Measurements from ENCODE around the gene CD79B. TPM values are rescaled to one million over a fixed set of nuclear protein-coding genes. Genes with fewer than 3 reads are reported as not detected.
"Not testable (repeated sequence)": the region's sequence is repeated elsewhere in the genome, so short reads cannot be mapped to it uniquely, and the experiment has no call there.

Gene CD79B
- total and polyA plus RNA-seq, 2 donors: 1.3 to 7.2 TPM

DNA sequence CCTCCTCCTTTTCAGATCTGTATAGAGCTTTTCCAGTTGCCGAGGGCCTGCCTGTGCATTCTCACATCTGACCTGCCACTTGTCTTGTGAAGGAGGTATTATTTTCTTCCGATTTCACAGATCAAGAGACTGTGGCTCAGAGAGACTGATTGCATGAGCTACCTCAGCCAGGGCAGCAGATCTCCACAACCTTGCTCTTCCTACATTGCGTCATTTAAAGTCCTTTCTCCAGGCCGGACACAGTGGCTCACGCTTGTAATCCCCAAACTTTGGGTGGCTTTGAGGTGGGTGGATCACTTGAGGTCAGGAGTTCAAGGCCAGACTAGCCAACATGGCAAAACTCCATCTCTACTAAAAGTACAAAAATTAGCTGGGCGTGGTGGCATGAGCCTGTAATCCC lies 12.1 kb downstream of the CD79B start:
- H3K4me3 ChIP-seq (ENCODE audit: low read depth, low read length): not testable (repeated sequence)

DNA sequence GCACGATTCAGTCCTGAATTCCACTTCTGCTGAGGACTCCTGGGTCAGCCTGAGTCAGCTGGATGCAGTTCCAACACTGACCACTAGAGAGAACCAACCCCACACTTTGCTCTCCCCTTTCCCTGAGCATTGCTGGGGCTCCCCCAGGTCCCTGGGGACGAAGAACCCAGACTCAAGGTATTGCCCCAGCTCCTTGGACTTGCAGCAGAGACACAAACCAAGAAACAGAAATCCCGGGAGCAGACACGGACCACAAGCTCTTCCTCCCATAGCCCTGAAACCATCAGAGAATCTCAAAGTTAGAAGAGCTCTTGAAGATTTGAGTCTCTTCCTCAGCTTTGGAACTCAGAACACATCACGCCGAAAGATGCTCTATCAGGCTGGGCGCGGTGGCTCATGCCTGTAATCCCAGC lies 12.8 kb downstream of the CD79B start:
- no peak overlapping the region for H3K27ac ChIP-seq (ENCODE audit: low read depth)
- WGBS: 46% methylated on average over 8 of the region's 8 CpGs
- no peaks in the 10 kb centered on the region for H3K4me1 ChIP-seq (ENCODE audit: insufficient read depth)
- no peak for DNase-seq (ENCODE audit: extremely low spot score)
- H3K36me3 ChIP-seq (ENCODE audit: insufficient read depth): no peaks in the 10 kb centered on the region
- no peak overlapping the region for H3K4me3 ChIP-seq (ENCODE audit: low read depth, low read length)

More for the DNA sequence above, 12.1 kb downstream of the CD79B start:
- H3K36me3 ChIP-seq (ENCODE audit: insufficient read depth); H3K27ac ChIP-seq (ENCODE audit: low read depth); H3K4me1 ChIP-seq (ENCODE audit: insufficient read depth); DNase-seq (ENCODE audit: extremely low spot score): not testable (repeated sequence)
- whole genome bisulfite sequencing: 83% methylated on average over 6 of the region's 6 CpGs

DNA sequence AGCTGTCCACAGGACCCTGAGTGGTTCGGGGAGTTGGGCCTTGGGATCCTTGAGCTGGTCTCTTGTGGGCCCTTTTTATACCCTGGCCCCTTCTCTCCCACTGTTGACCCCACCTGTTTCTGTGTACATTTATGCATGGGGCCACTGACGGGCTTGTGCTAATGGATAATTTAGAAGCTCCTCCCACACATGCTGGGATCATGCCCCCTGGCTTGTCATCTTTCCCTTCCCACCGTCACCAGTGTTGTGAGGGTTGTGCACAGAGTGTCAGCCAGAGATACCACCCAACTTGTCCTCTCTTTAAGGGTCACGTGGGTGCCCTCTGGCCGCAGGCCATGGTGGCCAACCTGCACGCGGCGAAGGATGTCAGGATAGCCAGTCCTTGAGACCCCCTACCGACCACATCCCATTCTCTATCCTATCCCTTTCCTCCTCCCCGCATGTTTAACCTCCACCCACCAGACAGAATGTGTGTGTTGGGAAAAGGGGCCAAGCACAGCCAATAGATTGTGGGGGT lies 13.3 kb downstream of the CD79B start, which contains the start of gene GH1:
Gene GH1, minus strand, starts transcription at position 51 of the 517 bp plus-strand sequence. CDS start 63 bp downstream, outside the sequence.
- DNase-seq (ENCODE audit: extremely low spot score); H3K4me1 ChIP-seq (ENCODE audit: insufficient read depth); H3K27ac ChIP-seq (ENCODE audit: low read depth); H3K4me3 ChIP-seq (ENCODE audit: low read depth, low read length); H3K36me3 ChIP-seq (ENCODE audit: insufficient read depth): not testable (repeated sequence)
- 47% methylated on average over 10 of the region's 10 CpGs for WGBS

DNA sequence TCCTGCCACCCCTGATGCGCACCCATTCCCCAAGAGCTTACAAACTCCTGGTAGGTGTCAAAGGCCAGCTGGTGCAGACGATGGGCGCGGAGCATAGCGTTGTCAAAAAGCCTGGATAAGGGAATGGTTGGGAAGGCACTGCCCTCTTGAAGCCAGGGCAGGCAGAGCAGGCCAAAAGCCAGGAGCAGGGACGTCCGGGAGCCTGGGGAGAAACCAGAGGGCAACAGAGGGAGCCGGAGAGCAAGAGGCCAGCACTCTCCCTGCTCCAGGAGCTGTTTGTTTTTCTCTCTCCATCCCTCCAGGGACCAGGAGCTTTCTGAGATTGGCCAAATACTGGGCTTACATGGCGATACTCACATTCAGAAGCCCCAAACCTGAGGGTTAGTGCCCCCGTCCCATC lies 13.8 kb downstream of the CD79B start:
- Histone ChIP-seq H3K36me3 (ENCODE audit: insufficient read depth) (no peaks in the 10 kb centered on the region), H3K4me1 (ENCODE audit: insufficient read depth) (no peaks in the 10 kb centered on the region), H3K27ac (ENCODE audit: low read depth) (no peak overlapping the region), H3K4me3 (ENCODE audit: low read depth, low read length) (no peak overlapping the region)
- 50% methylated on average over 10 of the region's 10 CpGs for WGBS
- DNase-seq (ENCODE audit: extremely low spot score): no peak

DNA sequence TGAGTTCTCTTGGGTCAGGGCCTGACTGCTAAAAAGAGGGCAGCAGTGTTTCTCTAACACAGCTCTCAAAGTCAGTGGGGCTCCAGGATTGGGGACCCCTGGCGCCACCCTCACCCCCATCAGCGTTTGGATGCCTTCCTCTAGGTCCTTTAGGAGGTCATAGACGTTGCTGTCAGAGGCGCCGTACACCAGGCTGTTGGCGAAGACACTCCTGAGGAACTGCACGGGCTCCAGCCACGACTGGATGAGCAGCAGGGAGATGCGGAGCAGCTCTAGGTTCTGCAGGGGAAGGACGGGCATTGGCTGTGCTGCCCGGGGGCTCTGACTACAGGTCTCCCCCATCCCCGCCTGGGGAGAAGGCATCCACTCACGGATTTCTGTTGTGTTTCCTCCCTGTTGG lies 14.5 kb downstream of the CD79B start:
- Histone ChIP-seq H3K36me3 (ENCODE audit: insufficient read depth) (no peaks in the 10 kb centered on the region), H3K27ac (ENCODE audit: low read depth) (no peak overlapping the region), H3K4me3 (ENCODE audit: low read depth, low read length) (no peak overlapping the region), H3K4me1 (ENCODE audit: insufficient read depth) (no peaks in the 10 kb centered on the region)
- DNase-seq (ENCODE audit: extremely low spot score): no peak
- 78% methylated on average over 13 of the region's 13 CpGs for WGBS

DNA sequence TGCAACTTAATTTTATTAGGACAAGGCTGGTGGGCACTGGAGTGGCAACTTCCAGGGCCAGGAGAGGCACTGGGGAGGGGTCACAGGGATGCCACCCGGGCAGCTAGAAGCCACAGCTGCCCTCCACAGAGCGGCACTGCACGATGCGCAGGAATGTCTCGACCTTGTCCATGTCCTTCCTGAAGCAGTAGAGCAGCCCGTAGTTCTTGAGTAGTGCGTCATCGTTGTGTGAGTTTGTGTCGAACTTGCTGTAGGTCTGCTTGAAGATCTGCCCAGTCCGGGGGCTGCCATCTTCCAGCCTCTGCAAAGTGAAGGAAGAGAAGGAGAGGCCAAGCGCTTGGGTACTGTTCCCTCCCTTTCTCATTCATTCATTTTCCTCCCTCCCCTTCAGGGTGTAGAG lies 14.9 kb downstream of the CD79B start:
- not testable (repeated sequence) for DNase-seq (ENCODE audit: extremely low spot score); H3K36me3 ChIP-seq (ENCODE audit: insufficient read depth); H3K27ac ChIP-seq (ENCODE audit: low read depth); H3K4me1 ChIP-seq (ENCODE audit: insufficient read depth); H3K4me3 ChIP-seq (ENCODE audit: low read depth, low read length)
- 82% methylated on average over 11 of the region's 11 CpGs for WGBS

DNA sequence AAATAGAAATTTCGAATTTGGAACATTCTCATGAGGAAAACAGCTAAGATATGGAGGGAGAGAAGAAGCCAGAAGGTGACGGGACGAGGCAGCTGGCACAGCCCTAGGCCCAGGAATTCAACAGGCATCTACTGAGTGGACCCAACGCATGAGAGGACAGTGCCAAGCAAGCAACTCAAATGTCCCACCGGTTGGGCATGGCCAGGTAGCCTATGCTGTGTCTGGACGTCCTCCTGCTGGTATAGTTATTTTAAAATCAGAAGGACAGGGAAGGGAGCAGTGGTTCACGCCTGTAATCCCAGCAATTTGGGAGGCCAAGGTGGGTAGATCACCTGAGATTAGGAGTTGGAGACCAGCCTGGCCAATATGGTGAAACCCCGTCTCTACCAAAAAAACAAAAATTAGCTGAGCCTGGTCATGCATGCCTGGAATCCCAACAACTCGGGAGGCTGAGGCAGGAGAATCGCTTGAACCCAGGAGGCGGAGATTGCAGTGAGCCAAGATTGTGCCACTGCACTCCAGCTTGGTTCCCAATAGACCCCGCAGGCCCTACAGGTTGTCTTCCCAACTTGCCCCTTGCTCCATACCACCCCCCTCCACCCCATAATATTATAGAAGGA lies 15.5 kb downstream of the CD79B start:
- no peak for DNase-seq (ENCODE audit: extremely low spot score)
- Histone ChIP-seq H3K4me1 (ENCODE audit: insufficient read depth) (no peaks in the 10 kb centered on the region), H3K27ac (ENCODE audit: low read depth) (no peak overlapping the region), H3K36me3 (ENCODE audit: insufficient read depth) (no peaks in the 10 kb centered on the region), H3K4me3 (ENCODE audit: low read depth, low read length) (no peak overlapping the region)
- 84% methylated on average over 12 of the region's 12 CpGs for WGBS

DNA sequence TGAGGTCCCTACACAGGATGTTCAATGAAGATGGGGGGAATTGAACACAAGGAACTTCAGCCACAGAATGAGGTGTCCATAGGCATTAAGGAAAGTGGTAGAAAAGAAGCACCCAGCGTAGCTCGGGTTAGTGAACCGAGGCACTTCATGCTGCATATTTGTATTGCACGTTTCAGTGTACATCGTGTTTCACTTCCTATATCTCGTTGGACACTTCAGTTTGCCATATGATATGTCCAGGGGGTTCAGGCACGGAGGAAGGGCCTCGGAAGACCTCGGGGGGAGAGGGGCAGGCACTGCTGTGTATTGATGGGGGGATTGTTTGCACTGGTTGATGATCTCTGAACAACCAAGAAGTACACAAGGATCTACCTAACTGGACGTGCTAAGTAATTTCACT lies 16.4 kb downstream of the CD79B start:
- not testable (repeated sequence) for H3K4me1 ChIP-seq (ENCODE audit: insufficient read depth); H3K4me3 ChIP-seq (ENCODE audit: low read depth, low read length); H3K36me3 ChIP-seq (ENCODE audit: insufficient read depth); DNase-seq (ENCODE audit: extremely low spot score); H3K27ac ChIP-seq (ENCODE audit: low read depth)
- WGBS: 72% methylated on average over 10 of the region's 10 CpGs

DNA sequence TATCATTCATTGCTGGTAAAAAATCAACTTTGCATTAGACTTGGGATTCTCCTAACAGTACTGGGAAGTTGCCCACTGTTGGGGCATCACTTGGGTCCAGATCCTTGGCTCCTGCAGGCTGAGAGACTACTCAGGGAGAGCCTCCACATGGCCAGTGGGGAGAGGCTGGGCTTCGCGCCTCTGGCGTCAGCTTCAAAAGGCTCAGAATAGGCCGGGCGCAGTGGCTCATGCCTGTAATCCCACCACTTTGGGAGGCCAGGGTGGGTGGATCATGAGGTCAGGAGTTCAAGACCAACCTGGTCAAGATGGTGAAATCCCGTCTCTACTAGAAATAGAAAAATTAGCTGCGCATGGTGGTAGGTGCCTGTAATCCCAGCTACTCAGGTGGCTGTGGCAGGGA lies 17.7 kb downstream of the CD79B start:
- Histone ChIP-seq H3K27ac (ENCODE audit: low read depth) (no peak overlapping the region), H3K4me3 (ENCODE audit: low read depth, low read length) (no peak overlapping the region), H3K4me1 (ENCODE audit: insufficient read depth) (no peaks in the 10 kb centered on the region), H3K36me3 (ENCODE audit: insufficient read depth) (no peaks in the 10 kb centered on the region)
- DNase-seq (ENCODE audit: extremely low spot score): no peak
- WGBS: 94% methylated on average over 7 of the region's 7 CpGs

DNA sequence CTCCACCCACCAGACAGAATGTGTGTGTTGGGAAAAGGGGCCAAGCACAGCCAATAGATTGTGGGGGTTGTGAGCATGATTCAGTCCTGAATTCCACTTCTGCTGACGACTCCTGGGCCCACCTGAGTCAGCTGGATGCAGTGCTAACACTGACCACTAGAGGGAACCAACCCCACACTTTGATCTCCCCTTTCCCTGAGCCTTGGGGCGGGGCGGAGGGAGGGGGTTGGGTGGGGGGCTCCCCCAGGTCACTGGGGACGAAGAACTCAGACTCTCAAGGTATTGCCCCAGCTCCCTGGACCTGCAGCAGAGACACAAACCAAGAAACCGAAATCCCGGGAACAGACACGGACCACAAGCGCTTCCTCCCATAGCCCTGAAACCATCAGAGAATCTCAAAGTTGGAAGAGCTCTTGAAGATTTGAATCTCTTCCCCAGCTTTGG lies 20.5 kb downstream of the CD79B start:
- WGBS: 38% methylated on average over 8 of the region's 8 CpGs
- no peak for DNase-seq (ENCODE audit: extremely low spot score)
- H3K4me3 ChIP-seq (ENCODE audit: low read depth, low read length): no peak overlapping the region
- no peaks in the 10 kb centered on the region for H3K4me1 ChIP-seq (ENCODE audit: insufficient read depth)
- no peak overlapping the region for H3K27ac ChIP-seq (ENCODE audit: low read depth)
- no peaks in the 10 kb centered on the region for H3K36me3 ChIP-seq (ENCODE audit: insufficient read depth)

DNA sequence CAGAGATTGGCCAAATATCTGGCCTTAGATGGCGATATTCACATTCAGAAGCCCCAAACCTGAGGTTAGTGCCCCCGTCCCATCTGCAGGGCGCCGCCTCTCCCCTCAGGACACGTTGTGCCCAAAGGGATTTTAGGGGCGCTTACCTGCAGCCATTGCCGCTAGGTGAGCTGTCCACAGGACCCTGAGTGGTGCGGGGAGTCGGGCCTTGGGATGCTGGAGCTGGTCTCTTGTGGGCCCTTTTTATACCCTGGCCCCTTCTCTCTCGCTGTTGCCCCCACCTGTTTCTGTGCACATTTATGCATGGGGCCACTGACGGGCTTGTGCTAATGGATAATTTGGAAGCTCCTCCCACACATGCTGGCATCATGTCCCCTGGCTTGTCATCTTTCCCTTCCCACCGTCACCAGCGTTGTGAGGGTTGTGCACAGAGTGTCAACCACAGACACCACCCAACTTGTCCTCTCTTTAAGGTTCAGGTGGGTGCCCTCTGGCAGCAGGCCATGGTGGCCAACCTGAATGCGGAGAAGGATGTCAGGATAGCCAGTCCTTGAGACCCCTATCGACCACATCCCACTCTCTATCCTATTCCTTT lies 21.0 kb downstream of the CD79B start, which contains the start of gene CSHL1:
Gene CSHL1, minus strand, starts transcription at position 218 of the 595 bp plus-strand sequence. Its CDS starts 62 bp downstream, at position 156.
- 69% methylated on average over 15 of the region's 15 CpGs for WGBS
- H3K27ac ChIP-seq (ENCODE audit: low read depth): no peak within 1 kb of the TSS
- DNase-seq (ENCODE audit: extremely low spot score): no peak
- no peaks in the 10 kb centered on the region for H3K36me3 ChIP-seq (ENCODE audit: insufficient read depth)
- H3K4me1 ChIP-seq (ENCODE audit: insufficient read depth): no peaks in the 10 kb centered on the region
- no peak within 1 kb of the TSS for H3K4me3 ChIP-seq (ENCODE audit: low read depth, low read length)

DNA sequence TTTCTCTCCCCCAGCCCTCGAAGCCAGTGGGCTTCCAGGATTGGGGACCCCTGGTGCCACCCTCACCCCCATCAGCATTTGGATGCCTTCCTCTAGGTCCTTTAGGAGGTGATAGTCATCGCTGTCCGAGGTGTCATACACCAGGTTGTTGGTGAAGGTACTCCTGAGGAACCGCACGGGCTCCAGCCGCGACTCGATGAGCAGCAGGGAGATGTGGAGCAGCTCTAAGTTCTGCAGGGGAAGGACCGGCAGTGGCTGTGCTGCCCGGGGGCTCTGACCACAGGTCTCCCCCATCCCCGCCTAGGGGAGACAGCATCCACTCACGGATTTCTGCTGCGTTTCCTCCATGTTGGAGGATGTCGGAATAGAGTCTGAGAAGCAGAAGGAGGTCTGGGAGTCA lies 22.0 kb downstream of the CD79B start:
- H3K27ac ChIP-seq (ENCODE audit: low read depth): no peak overlapping the region
- DNase-seq (ENCODE audit: extremely low spot score): no peak
- H3K4me1 ChIP-seq (ENCODE audit: insufficient read depth): no peaks in the 10 kb centered on the region
- 78% methylated on average over 14 of the region's 14 CpGs for WGBS
- no peak overlapping the region for H3K4me3 ChIP-seq (ENCODE audit: low read depth, low read length)
- no peaks in the 10 kb centered on the region for H3K36me3 ChIP-seq (ENCODE audit: insufficient read depth)

DNA sequence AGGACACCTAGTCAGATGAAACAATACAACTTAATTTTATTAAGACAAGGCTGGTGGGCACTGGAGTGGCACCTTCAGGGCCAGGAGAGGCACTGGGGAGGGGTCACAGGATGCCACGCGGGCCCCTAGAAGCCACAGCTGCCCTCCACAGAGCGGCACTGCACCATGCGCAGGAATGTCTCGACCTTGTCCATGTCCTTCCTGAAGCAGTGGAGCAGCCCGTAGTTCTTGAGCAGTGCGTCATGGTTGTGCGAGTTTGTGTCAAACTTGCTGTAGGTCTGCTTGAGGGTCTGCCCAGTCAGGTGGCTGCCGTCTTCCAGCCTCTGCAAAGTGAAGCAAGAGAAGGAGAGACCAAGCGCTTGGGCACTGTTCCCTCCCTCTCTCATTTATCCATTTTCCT lies 22.5 kb downstream of the CD79B start:
- WGBS: 90% methylated on average over 10 of the region's 10 CpGs
- not testable (repeated sequence) for H3K36me3 ChIP-seq (ENCODE audit: insufficient read depth); DNase-seq (ENCODE audit: extremely low spot score); H3K4me3 ChIP-seq (ENCODE audit: low read depth, low read length); H3K4me1 ChIP-seq (ENCODE audit: insufficient read depth); H3K27ac ChIP-seq (ENCODE audit: low read depth)

DNA sequence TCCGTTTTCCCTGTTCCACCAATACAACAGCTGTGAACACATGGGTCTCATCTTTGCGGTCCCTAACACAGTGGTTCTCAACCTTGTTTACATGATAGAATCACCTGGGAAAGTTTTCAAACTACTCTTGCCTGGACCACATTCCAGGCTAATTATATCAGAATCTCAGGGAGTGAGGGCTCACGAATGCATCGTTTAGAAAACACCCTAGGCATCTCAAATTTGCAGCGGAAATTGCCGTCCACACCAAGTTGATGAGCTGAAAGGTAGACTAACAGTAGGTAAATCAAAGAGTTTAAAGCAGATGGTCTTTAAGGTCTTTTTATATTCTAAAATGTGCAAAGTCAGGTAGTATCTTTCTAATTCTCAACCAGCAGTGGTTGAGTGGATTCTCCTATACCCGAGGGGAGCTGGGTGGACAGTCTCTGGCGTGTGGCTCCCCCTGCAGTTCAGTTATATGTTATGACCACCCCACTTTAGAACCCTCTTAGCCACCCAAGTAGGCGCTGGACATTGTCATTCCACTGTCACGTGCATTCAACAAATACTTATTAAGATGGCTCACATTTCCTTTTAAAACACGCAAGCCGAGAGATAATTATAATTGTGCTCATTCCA lies 24.9 kb downstream of the CD79B start:
- not testable (repeated sequence) for H3K4me3 ChIP-seq (ENCODE audit: low read depth, low read length); H3K4me1 ChIP-seq (ENCODE audit: insufficient read depth); DNase-seq (ENCODE audit: extremely low spot score); H3K36me3 ChIP-seq (ENCODE audit: insufficient read depth); H3K27ac ChIP-seq (ENCODE audit: low read depth)
- WGBS: 42% methylated on average over 11 of the region's 12 CpGs
